ENCODE measurements around the gene NPHP4. TPM values are rescaled to one million over a fixed set of nuclear protein-coding genes. Genes with fewer than 3 reads are reported as not detected.
"Not testable (repeated sequence)": the region's sequence is repeated elsewhere in the genome, so short reads cannot be mapped to it uniquely, and the experiment has no call there.

The NPHP4 gene
- total and polyA plus RNA-seq, 2 experiments from 2014 or later: 6.4 to 12.7 TPM

- H3K36me3 ChIP-seq: peaks cover 7% of the 10 kb centered on the region
- TF ChIP-seq, protein P1, sequence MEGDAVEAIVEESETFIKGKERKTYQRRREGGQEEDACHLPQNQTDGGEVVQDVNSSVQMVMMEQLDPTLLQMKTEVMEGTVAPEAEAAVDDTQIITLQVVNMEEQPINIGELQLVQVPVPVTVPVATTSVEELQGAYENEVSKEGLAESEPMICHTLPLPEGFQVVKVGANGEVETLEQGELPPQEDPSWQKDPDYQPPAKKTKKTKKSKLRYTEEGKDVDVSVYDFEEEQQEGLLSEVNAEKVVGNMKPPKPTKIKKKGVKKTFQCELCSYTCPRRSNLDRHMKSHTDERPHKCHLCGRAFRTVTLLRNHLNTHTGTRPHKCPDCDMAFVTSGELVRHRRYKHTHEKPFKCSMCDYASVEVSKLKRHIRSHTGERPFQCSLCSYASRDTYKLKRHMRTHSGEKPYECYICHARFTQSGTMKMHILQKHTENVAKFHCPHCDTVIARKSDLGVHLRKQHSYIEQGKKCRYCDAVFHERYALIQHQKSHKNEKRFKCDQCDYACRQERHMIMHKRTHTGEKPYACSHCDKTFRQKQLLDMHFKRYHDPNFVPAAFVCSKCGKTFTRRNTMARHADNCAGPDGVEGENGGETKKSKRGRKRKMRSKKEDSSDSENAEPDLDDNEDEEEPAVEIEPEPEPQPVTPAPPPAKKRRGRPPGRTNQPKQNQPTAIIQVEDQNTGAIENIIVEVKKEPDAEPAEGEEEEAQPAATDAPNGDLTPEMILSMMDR (IDR thresholded peaks at IDR 0.05; ENCODE audit: low read depth, low read length): no peak
- no peak overlapping the region for H3K4me3 ChIP-seq
- H3K4me1 ChIP-seq (ENCODE audit: low read depth): no peaks in the 10 kb centered on the region
- H3K9me3 ChIP-seq (ENCODE audit: low read depth): no peaks in the 10 kb centered on the region
- no peak overlapping the region for H3K27ac ChIP-seq
- H3K27me3 ChIP-seq: no peaks in the 10 kb centered on the region
- peak in 1 of 2 donors; percentile 77 for DNase-seq (ENCODE audit: low read depth in 1 of 2, low spot score in 1 of 2)
These were observed 58.6 kb downstream of the NPHP4 start for GRCh38 chr1:5933676-5934057.

- Histone ChIP-seq H3K9me3 (ENCODE audit: low read depth) (no peaks in the 10 kb centered on the region), H3K4me3 (no peak overlapping the region), H3K27me3 (no peaks in the 10 kb centered on the region), H3K4me1 (ENCODE audit: low read depth) (no peaks in the 10 kb centered on the region), H3K27ac (no peak overlapping the region), H3K36me3 (peaks cover 7% of the 10 kb centered on the region)
- TF ChIP-seq, protein P1 (IDR thresholded peaks at IDR 0.05; ENCODE audit: low read depth, low read length): no peak
- DNase-seq (ENCODE audit: low read depth in 1 of 2, low spot score in 1 of 2): no peak
These were observed 59.2 kb downstream of the NPHP4 start for GRCh38 chr1:5933050-5933449.

DNA sequence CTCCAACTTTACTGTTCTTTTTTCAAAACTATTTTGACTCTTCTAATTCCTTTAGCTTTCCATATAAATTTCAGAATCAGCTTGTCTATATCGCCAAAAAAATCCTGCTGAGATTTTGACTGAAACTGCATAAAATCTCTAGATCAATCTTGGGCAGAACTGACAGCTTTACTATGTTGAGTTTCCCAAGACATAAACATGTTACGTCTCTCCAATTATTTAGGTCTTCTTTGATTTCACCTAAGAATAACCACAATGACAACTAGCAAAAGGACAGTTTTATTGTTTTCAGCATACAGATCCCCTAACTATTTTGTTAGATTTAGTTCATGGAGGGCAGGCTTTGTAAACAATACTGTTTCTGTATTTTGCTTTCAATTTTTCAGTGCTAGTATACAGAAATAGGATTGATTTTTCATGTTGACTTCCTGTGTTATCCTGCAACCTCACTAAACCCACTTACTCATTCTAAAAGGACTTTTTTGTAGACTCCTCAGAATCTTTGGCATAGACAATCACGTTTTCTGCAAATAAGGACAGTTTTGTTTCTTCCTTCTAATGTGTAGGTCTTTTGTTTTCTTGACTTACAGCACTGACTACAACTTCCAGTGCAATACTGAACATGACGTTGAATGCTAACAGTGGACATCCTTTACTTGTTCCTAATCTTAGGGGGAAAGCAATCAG is 63.4 kb downstream of the NPHP4 start:
- H3K27me3 ChIP-seq: no peaks in the 10 kb centered on the region
- no peak for DNase-seq (ENCODE audit: low read depth in 1 of 2, low spot score in 1 of 2)
- no peak overlapping the region for H3K4me3 ChIP-seq
- no peaks in the 10 kb centered on the region for H3K4me1 ChIP-seq (ENCODE audit: low read depth)
- no peaks in the 10 kb centered on the region for H3K9me3 ChIP-seq (ENCODE audit: low read depth)
- H3K36me3 ChIP-seq: peaks cover 7% of the 10 kb centered on the region
- no peak overlapping the region for H3K27ac ChIP-seq
- TF ChIP-seq, protein P1 (IDR thresholded peaks at IDR 0.05; ENCODE audit: low read depth, low read length): no peak

- Histone ChIP-seq H3K27ac (no peak overlapping the region), H3K27me3 (no peaks in the 10 kb centered on the region), H3K4me1 (ENCODE audit: low read depth) (no peaks in the 10 kb centered on the region), H3K36me3 (peaks cover 6% of the 10 kb centered on the region), H3K4me3 (no peak overlapping the region), H3K9me3 (ENCODE audit: low read depth) (no peaks in the 10 kb centered on the region)
- TF ChIP-seq, protein P1 (IDR thresholded peaks at IDR 0.05; ENCODE audit: low read depth, low read length): no peak
- no peak for DNase-seq (ENCODE audit: low read depth in 1 of 2, low spot score in 1 of 2)
These were observed 64.5 kb downstream of the NPHP4 start for GRCh38 chr1:5927506-5928370.

GRCh38 chr1:5926686-5927435 is 65.4 kb downstream of the NPHP4 start:
- TF ChIP-seq, protein P1 (IDR thresholded peaks at IDR 0.05; ENCODE audit: low read depth, low read length): no peak
- H3K27me3 ChIP-seq: no peaks in the 10 kb centered on the region
- no peaks in the 10 kb centered on the region for H3K9me3 ChIP-seq (ENCODE audit: low read depth)
- no peak for DNase-seq (ENCODE audit: low read depth in 1 of 2, low spot score in 1 of 2)
- peaks cover 4% of the 10 kb centered on the region for H3K36me3 ChIP-seq
- H3K4me1 ChIP-seq (ENCODE audit: low read depth): no peaks in the 10 kb centered on the region
- no peak overlapping the region for H3K4me3 ChIP-seq
- no peak overlapping the region for H3K27ac ChIP-seq

GRCh38 chr1:5922700-5923330 is 69.4 kb downstream of the NPHP4 start:
- not testable (repeated sequence) for H3K4me1 ChIP-seq (ENCODE audit: low read depth); H3K36me3 ChIP-seq; H3K27me3 ChIP-seq; H3K9me3 ChIP-seq (ENCODE audit: low read depth); H3K27ac ChIP-seq; H3K4me3 ChIP-seq
- peak in 1 of 2 donors; percentile 11 for DNase-seq (ENCODE audit: low read depth in 1 of 2, low spot score in 1 of 2)

All from cardiac muscle cell (in vitro differentiated cells and primary cell).